KOPT-K1 (cell line): ENCODE data around the gene ETV2.

Experiments used
- H3K27ac ChIP-seq: fragments of 200-600 bp; sonication (generic); 2 replicates; pipeline ENCODE4 v1.5.1; 2016; ENCODE audit warnings: antibody characterized with exemption, mild to moderate bottlenecking, low read depth, low read length; ENCODE audit not compliant: poor library complexity, severe bottlenecking
- H3K36me3 ChIP-seq: fragments of 200-600 bp; sonication (generic); 2 replicates; pipeline ENCODE4 v1.5.1; 2017; ENCODE audit warnings: antibody characterized with exemption, mild to moderate bottlenecking, low read length, moderate library complexity; ENCODE audit not compliant: insufficient read depth
- H3K9me3 ChIP-seq: fragments of 200-600 bp; sonication (generic); 2 replicates; pipeline ENCODE4 v1.5.1; 2017; ENCODE audit warnings: antibody characterized with exemption, low read length, mild to moderate bottlenecking; ENCODE audit not compliant: insufficient read depth, poor library complexity, severe bottlenecking

ETV2 gene

DNA sequence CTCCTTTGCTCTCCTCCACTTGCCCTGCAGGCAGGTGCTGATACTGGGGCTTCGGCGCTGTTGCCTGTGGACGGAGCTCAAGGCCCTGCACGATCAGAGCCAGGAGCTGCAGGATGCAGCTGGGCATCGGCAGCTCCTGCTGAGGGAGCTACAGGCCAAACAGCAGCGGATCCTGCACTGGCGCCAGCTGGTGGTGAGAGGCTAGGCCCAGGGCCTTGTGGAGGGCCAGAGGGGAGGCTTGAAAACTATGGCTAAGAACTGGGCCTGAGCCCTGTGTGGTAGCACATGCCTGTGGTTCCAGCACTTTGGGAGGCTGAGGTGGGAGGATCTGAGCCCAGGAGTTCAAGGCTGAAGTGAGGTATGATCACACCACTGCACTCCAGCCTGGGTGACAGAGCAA, 22.7 kb upstream of the ETV2 start:
- Histone ChIP-seq H3K36me3 (peaks cover 81% of the 10 kb centered on the region), H3K9me3 (no peaks in the 10 kb centered on the region), H3K27ac (no peak overlapping the region)

DNA sequence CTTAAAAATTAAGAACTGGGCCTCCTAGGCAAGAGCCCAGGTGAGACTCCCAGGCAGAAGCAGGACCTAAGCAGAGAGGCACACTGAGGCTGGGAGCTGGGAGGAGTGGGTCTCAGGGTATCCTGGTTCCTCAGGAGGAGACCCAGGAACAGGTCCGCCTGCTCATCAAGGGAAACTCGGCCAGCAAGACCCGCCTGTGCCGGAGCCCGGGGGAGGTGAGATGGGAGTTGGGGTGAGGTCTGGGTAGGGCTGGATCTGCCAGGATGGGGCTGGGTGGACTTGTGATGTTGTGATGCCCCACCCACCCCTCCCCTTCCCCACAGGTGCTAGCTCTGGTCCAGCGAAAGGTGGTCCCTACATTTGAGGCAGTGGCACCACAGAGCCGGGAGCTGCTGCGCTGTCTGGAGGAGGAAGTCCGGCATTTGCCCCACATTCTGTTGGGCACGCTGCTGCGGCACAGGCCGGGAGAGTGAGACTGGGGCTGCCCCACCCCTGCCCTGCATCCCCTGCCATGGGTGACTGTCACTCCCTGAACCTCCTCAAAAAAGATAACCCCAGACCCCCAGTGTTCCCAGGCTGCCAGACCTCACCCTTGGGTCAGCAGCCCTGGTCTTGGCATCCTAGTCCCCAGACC, 22.1 kb upstream of the ETV2 start:
- Histone ChIP-seq H3K27ac (no peak overlapping the region), H3K9me3 (no peaks in the 10 kb centered on the region), H3K36me3 (peaks cover 81% of the 10 kb centered on the region)

DNA sequence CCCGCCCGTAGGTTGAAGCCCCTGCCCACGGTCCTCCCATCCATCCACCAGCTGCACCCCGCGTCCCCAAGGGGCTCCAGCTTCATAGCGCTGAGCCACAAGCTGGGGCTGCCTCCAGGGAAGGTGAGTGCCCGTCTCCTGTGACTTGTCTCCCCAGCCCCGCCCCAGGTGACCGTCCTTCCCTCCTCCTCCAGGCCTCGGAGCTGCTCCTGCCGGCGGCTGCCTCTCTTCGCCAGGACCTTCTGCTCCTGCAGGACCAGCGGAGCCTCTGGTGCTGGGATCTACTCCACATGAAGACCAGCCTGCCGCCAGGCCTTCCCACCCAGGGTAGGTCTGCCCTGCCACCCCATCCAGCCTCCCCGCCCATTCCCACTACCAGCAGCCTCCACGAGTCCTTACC, 21.5 kb upstream of the ETV2 start:
- Histone ChIP-seq H3K9me3 (no peaks in the 10 kb centered on the region), H3K36me3 (peaks cover 76% of the 10 kb centered on the region), H3K27ac (no peak overlapping the region)

DNA sequence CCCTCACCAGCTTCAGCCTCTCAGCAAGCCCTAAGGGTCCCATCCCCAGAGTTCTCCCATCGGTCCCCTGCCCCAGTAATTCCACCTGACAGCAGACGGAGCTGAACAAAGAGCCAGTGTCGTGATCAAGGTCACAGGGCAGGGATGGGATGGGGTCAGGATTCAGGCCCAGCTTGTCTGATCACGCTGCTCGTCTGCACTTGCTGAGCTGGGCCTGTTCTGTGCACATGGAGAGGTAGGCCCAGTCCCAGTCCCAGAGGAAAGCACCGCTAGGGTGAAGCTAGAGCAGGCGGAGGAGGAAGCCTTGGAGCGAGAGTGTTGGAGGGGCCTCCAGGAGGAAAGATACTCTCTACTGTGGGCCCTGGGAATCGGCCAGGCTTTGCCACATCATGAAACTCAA, 19.8 kb upstream of the ETV2 start:
- Histone ChIP-seq H3K36me3 (peaks cover 60% of the 10 kb centered on the region), H3K27ac (no peak overlapping the region), H3K9me3 (no peaks in the 10 kb centered on the region)

DNA sequence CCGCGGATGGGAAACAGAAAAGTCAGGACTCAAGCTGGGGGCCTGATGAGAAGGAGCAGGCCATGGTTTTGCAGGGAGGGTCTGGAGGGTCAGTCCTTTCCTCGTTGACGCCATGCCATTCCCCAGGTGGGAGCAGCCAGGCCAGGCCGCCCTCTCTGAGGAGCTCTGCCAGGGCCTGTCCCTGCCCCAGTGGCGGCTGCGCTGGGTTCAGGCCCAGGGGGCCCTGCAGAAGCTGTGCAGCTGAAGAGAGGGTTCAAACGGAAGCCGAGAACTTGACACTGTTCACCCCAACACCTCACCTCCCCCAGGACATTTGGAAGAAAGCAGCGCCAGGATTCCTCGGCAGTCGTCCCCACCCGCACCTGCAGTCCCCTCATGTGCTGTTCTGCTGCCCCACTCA, 18.8 kb upstream of the ETV2 start:
- no peaks in the 10 kb centered on the region for H3K9me3 ChIP-seq
- H3K36me3 ChIP-seq, result peaks cover 50% of the 10 kb centered on the region
- H3K27ac ChIP-seq, result no peak overlapping the region

DNA sequence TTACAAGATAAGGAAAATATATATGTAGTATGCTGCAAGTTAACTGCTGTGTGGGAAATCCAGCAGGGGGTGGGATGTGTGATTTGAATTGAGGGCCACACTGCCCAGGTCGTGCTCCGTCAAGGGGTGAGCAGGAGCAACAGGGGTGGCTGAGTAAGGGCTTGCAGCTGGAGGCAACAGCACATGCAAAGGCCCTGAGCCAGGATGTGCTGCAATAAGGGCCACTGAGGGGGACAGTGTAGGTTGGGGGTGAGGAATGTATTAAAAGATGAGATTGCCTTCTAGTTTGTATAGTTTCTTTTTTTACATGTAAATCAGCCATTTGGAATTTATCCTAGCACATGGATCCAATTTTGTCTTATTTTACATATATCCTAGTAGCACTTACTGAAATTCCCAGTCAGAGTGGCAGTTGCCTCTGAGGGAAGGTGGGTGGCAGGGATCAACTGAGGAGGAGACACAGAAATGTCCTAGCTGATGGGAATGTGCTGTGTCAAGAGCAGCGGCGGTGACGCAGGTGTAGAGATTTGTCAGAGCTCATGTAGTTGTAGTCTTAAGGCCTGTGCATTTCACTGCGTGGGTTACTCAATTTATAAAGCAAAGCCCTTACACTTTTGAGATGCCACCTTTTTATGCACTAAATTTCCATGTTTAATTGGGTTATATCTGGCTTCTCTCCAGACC, 18.1 kb upstream of the ETV2 start:
- Histone ChIP-seq H3K9me3 (no peaks in the 10 kb centered on the region), H3K27ac (no peak overlapping the region), H3K36me3 (peaks cover 43% of the 10 kb centered on the region)

DNA sequence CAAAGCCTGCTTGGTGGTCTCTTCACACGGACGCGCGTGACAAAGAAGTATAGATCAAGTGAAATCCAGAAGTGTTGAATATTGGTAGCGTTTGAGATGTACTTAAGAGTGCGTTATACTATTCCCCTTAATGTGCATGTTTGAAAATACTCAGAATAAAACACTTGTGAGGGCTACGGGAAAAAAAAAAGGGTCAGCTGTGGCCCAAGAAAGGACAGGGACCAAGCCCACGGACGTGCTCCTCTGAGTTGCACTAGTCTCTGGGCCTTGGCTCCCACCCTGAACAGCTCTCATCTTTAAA, 13.3 kb upstream of the ETV2 start:
- peaks cover 30% of the 10 kb centered on the region for H3K36me3 ChIP-seq
- H3K9me3 ChIP-seq, result no peaks in the 10 kb centered on the region
- H3K27ac ChIP-seq, result peak overlapping the region; percentile 63

DNA sequence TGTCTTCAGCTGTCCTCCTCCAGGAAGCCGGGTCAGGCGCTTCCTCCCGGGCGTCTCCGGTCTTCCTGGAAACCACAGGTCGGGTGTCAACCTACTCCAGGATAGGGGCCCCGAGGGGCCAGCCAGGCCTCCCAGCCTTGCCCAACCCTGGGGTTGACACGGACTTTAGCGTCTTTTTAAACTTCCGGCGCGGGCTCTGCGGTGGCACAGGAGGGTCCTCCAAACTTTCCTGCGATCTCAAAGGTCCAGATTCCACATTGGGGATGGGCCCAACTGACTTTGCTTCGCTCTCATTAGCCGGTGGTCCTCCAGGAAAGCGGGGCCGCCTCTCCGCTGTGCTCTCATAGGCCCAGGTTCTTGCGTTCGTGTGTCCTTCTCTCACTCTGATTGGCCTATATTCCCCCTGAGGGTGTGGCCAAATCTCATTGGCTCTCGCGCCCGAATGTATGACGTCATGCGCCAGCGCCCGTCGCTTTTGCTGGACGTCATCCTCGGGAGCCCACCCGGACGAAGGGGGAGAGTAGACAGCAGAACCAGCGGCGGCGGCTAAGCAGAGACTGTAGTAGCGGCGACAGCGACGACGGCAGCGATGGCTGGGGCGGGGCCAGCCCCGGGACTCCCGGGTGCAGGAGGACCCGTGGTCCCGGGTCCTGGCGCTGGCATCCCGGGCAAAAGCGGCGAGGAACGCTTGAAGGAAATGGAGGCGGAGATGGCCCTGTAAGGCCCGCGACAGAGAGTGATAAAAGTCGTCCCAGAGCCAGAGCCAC, 12.8 kb upstream of the ETV2 start, which contains the start of gene RBM42:
TSS of gene RBM42 (plus strand) at position 472 of the 767 bp plus-strand sequence. CDS start at position 590, 118 bp downstream.
- Histone ChIP-seq H3K9me3 (no peaks in the 10 kb centered on the region), H3K27ac (peak within 1 kb of the TSS; percentile 63), H3K36me3 (peaks cover 35% of the 10 kb centered on the region)

DNA sequence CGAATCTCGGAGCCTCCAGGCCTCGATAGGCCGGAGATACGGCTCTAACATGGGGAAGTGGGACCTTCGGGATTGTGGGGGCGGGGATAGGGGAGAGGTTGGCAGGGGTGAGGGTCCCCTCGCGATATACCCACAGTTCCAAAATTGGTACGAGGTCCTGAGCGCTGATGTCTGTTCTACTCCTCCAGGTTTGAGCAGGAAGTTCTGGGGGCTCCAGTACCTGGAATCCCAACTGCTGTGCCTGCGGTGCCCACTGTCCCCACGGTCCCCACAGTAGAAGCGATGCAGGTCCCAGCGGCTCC, 12.3 kb upstream of the ETV2 start:
- H3K9me3 ChIP-seq, result no peaks in the 10 kb centered on the region
- H3K36me3 ChIP-seq, result peaks cover 41% of the 10 kb centered on the region
- H3K27ac ChIP-seq, result peak overlapping the region; percentile 63

DNA sequence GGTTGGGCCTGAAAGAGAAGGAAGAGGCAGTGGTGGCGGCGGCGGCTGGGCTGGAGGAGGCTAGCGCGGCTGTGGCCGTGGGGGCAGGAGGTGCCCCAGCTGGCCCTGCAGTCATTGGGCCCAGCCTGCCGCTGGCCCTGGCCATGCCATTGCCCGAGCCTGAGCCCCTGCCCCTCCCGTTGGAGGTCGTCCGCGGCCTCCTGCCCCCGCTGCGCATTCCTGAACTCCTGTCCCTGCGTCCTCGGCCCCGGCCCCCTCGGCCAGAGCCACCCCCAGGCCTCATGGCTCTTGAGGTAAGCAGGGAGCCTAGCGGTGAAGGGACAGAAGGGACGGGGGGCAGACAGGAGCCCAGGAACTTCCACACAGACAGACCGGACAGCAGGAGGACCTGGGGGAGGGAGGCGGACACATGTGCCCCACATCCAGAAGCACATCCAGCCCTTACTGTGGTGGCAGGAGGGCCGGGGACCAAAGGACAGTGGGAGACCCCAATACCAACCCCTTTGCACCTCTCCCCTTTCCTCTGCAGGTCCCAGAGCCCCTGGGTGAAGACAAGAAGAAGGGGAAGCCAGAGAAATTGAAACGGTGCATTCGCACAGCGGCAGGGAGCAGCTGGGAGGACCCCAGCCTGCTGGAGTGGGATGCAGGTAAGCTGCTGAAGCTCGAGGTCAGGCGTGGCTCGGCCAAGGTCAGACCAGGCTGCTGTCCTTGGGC, 7.7 kb upstream of the ETV2 start:
- Histone ChIP-seq H3K36me3 (peaks cover 83% of the 10 kb centered on the region), H3K27ac (no peak overlapping the region)

DNA sequence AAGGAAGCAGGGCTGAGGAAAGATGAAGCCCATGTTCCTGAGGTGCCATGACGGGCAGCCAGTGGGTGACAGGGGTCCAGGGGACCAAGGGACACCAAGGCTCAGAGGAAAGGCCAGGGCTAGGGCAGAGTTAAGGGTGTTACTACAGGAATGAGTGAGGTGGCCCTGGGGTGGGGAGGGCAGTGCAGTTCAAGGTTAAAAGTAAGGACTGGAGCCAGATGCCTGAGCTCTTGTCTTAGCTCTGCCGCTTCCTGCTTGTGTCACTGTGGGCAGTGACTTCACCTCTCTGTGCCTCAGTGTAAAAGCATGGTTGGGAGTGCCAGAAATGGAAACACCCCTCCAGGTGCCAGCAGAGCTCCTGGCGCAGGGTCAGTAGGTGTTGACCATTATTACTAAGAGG, 4.9 kb upstream of the ETV2 start:
- Histone ChIP-seq H3K9me3 (no peaks in the 10 kb centered on the region), H3K27ac (no peak overlapping the region), H3K36me3 (peaks cover 69% of the 10 kb centered on the region)

More for the DNA sequence above, 7.7 kb upstream of the ETV2 start:
- no peaks in the 10 kb centered on the region for H3K9me3 ChIP-seq

DNA sequence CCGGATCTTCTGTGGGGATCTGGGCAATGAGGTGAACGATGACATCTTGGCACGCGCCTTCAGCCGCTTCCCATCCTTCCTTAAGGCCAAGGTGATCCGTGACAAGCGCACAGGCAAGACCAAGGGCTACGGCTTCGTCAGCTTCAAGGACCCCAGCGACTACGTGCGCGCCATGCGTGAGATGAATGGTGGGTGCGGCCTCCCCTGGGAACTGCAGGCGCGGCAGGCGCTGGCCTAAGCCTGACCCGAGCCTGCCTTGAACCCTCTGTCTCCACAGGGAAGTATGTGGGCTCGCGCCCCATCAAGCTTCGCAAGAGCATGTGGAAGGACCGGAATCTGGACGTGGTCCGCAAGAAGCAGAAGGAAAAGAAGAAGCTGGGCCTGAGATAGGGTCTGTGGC, 4.4 kb upstream of the ETV2 start:
- Histone ChIP-seq H3K9me3 (no peaks in the 10 kb centered on the region), H3K36me3 (peaks cover 63% of the 10 kb centered on the region), H3K27ac (no peak overlapping the region)

DNA sequence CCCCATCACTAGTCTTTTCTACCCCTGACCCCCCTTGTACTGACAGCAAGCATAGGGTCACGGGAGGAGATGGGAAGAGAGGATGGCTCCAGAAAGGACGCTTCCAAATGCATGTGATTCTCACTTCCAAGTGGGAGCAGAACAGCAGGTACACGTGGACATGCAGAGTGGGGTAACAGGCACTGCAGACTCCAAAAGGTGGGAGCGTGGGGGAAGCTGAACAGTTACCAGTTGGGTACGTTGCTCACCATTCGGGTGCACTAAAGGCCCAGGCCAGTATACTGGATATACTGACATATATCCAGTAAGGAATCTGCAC, 2.3 kb upstream of the ETV2 start:
- H3K36me3 ChIP-seq, result peaks cover 42% of the 10 kb centered on the region
- no peaks in the 10 kb centered on the region for H3K9me3 ChIP-seq
- H3K27ac ChIP-seq, result no peak overlapping the region

DNA sequence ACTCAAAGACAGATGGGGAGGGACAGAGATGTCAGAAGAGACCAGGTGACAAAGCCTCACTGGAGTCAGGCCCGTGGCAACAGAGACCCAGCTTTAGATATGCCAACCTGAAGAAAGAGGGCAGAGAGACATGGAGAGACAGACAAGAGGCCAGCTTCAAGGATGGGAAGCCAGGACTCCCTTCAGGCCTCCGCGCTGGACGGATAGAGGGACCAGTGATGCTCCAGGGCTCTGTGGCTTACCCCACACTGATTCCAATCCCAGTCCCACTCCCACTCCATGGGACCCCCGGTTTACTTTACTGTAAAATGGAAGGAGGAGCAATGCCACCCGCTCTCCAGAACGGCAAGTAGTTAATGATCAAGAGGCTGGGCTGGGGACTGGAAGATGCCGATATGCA, 1.7 kb upstream of the ETV2 start:
- Histone ChIP-seq H3K9me3 (no peaks in the 10 kb centered on the region), H3K27ac (no peak overlapping the region), H3K36me3 (peaks cover 36% of the 10 kb centered on the region)

DNA sequence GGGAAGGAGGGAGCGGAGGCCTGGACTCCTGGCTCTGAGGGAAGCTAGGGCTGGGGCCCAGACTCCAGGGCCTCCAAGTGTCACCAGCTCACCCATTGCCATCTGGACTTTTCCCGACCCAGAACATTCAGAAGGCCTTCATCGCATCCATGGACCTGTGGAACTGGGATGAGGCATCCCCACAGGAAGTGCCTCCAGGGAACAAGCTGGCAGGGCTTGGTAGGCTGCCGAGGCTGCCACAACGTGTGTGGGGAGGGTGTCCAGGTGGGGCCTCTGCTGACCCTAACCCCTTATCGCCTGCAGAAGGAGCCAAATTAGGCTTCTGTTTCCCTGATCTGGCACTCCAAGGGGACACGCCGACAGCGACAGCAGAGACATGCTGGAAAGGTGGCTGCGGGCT, 767 bp downstream of the ETV2 start:
- H3K27ac ChIP-seq, result no peak overlapping the region
- peaks cover 12% of the 10 kb centered on the region for H3K36me3 ChIP-seq
- H3K9me3 ChIP-seq, result no peaks in the 10 kb centered on the region
